CD14-positive monocyte (primary cell): ENCODE results near the gene SLC38A5. TPM values are rescaled to one million over a fixed set of nuclear protein-coding genes. Genes with fewer than 3 reads are reported as not detected.

Experiments
- DNase-seq, 3 donors: peaks; one replicate each; pipeline ENCODE4 v3.0.0-alpha.2; 2011 to 2022
- H2AFZ ChIP-seq: 2 replicates; pipeline ENCODE4 v1.6.0; 2012; ENCODE audit warnings: mild to moderate bottlenecking, low read depth, low read length, inconsistent platforms; ENCODE audit not compliant: insufficient read depth, poor library complexity, severe bottlenecking
- H3K27ac ChIP-seq, 2 donors: 1 replicate in 1 of 2; 2 replicates in 1 of 2; pipeline ENCODE4 v1.5.1; 2012 to 2013; ENCODE audit warnings: low read length in 2 of 2, control low read depth in 1 of 2, inconsistent platforms in 1 of 2, low read depth in 1 of 2, mild to moderate bottlenecking in 1 of 2
- H3K27me3 ChIP-seq, 2 donors: one replicate each; pipeline versions ENCODE4 v1.6.0 to v1.6.1; 2011 to 2013; ENCODE audit warnings: low read length in 2 of 2; ENCODE audit not compliant: control insufficient read depth in 2 of 2, insufficient read depth in 2 of 2
- H3K36me3 ChIP-seq, 2 donors: replicated peaks in 1 of 2; 1 replicate in 1 of 2; 2 replicates in 1 of 2; pipeline versions ENCODE4 v1.5.1 to v1.6.1; 2012 to 2013; ENCODE audit warnings: low read length in 2 of 2, control low read depth in 1 of 2, inconsistent platforms in 1 of 2, mild to moderate bottlenecking in 1 of 2; ENCODE audit not compliant: insufficient read depth in 2 of 2, control insufficient read depth in 1 of 2
- H3K4me1 ChIP-seq, 2 donors: 1 replicate in 1 of 2; 2 replicates in 1 of 2; pipeline versions ENCODE4 v1.5.1 to v1.6.1; 2012 to 2013; ENCODE audit warnings: low read length in 2 of 2, control low read depth in 1 of 2, inconsistent platforms in 1 of 2, mild to moderate bottlenecking in 1 of 2, moderate library complexity in 1 of 2; ENCODE audit not compliant: insufficient read depth in 2 of 2, control insufficient read depth in 1 of 2
- H3K4me2 ChIP-seq: replicated peaks from 2 replicates; pipeline ENCODE3; 2012; ENCODE audit warnings: low read length, moderate library complexity, mild to moderate bottlenecking; ENCODE audit not compliant: poor library complexity, severe bottlenecking; ENCODE audit errors: extremely low read depth
- H3K4me3 ChIP-seq, 3 experiments: fragments of 200-600 bp in 1 of 3; sonication (generic) in 1 of 3; replicated peaks in 1 of 3; 1 replicate in 2 of 3; 2 replicates in 1 of 3; pipeline ENCODE4 v1.5.1; 2011 to 2013; ENCODE audit warnings: low read length in 3 of 3, mild to moderate bottlenecking in 3 of 3, control low read depth in 2 of 3, low read depth in 2 of 3, inconsistent platforms in 1 of 3, moderate library complexity in 1 of 3
- H3K79me2 ChIP-seq: 2 replicates; pipeline ENCODE4 v1.6.0; 2012; ENCODE audit warnings: mild to moderate bottlenecking, control low read depth, inconsistent platforms, low read length, moderate library complexity; ENCODE audit not compliant: insufficient read depth
- H3K9ac ChIP-seq: 2 replicates; pipeline ENCODE4 v1.6.0; 2017; ENCODE audit warnings: low read length, mild to moderate bottlenecking; ENCODE audit not compliant: insufficient read depth, poor library complexity, severe bottlenecking
- H3K9me3 ChIP-seq, 2 donors: replicated peaks in 1 of 2; 1 replicate in 1 of 2; 2 replicates in 1 of 2; pipeline versions ENCODE4 v1.5.1 to v1.6.1; 2012 to 2013; ENCODE audit warnings: low read length in 2 of 2, control low read depth in 1 of 2; ENCODE audit not compliant: control insufficient read depth in 1 of 2, insufficient read depth in 1 of 2
- H4K20me1 ChIP-seq: 2 replicates; pipeline ENCODE4 v1.6.0; 2012; ENCODE audit warnings: mild to moderate bottlenecking, low read length, control low read depth, moderate library complexity; ENCODE audit not compliant: insufficient read depth
- H3K27ac Mint-ChIP-seq, 7 donors: one replicate each; pipeline ENCODE4 v1.8.0; 2020; ENCODE audit warnings: mild to moderate bottlenecking in 7 of 7, mixed read lengths in 7 of 7, moderate library complexity in 6 of 7, inconsistent platforms in 2 of 7
- H3K27me3 Mint-ChIP-seq, 3 donors: one replicate each; pipeline ENCODE4 v1.8.0; 2021 to 2022; ENCODE audit warnings: low read depth in 3 of 3, mild to moderate bottlenecking in 3 of 3, mixed read lengths in 3 of 3, moderate library complexity in 3 of 3, inconsistent platforms in 1 of 3
- H3K36me3 Mint-ChIP-seq, 2 donors: one replicate each; pipeline ENCODE4 v1.8.0; 2020; ENCODE audit warnings: mixed read lengths in 2 of 2, inconsistent platforms in 1 of 2, mild to moderate bottlenecking in 1 of 2
- H3K4me1 Mint-ChIP-seq: one replicate; pipeline ENCODE4 v1.8.0; 2020; ENCODE audit warnings: mild to moderate bottlenecking, mixed read lengths
- H3K4me3 Mint-ChIP-seq, 2 donors: one replicate each; pipeline ENCODE4 v1.8.0; 2020; ENCODE audit warnings: mild to moderate bottlenecking in 2 of 2, mixed read lengths in 2 of 2, moderate library complexity in 1 of 2
- H3K9me3 Mint-ChIP-seq, 7 donors: one replicate each; pipeline ENCODE4 v1.8.0; 2020 to 2022; ENCODE audit warnings: mixed read lengths in 7 of 7, mild to moderate bottlenecking in 6 of 7, moderate library complexity in 6 of 7, inconsistent platforms in 2 of 7
- WGBS: methylation state at CpG from one replicate; pipeline ENCODE4 v1.1.5; 2013; ENCODE audit warnings: missing lambda C conversion rate; ENCODE audit not compliant: insufficient coverage; 5-methylcytosine and 5-hydroxymethylcytosine counted together
- intact Hi-C, 2 donors: fragments of 100-400 bp; cut with micrococcal nuclease; formaldehyde crosslinking; loops; one replicate each; pipeline versions ENCODE4 v1.15.0 to v1.15.1; 2023
- polyA plus RNA-seq, 3 donors: library from polyadenylated mRNA; depleted of rRNA in 1 of 3; unstranded in 2 of 3; stranded (reverse) in 1 of 3; fragments of 300-500 nt in 2 of 3; fragments of >200 nt in 1 of 3; fragmentation: Illumina TruSeq in 2 of 3; gene quantifications; 1 replicate in 2 of 3; 2 replicates in 1 of 3; pipeline ENCODE4 v1.2.3, GENCODE V29; 2012 to 2021
- TF ChIP-seq, protein P1 (sequence below): fragments of 200-600 bp; IDR thresholded peaks from one replicate; pipeline ENCODE4 v1.8.0; 2022; ENCODE audit warnings: antibody characterized with exemption, mild to moderate bottlenecking

SLC38A5 gene
- polyA plus RNA-seq, 3 donors: 0.60 to 0.94 (median 0.69) TPM

DNA sequence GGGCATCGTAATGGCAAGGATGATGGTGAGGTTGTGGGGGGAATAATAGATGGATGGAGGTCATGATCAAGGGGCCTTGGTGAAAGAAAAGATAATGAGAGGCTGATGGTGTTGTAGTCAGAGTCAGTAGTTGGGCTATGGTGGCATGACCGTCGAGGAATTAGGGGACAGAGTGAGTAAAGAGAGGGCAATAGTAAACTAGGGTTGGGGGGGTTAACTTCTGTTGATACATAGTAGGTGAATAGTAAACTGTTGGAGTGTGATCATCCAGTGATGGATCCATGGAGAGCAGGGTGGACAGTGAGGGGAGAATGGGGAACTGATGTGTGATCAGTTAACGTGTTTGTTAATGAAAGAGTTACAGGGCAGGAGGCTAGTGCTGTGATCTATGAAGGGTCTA is 6.9 kb upstream of the SLC38A5 start:
- WGBS: 63% methylated on average over 3 of the region's 4 CpGs
- peaks cover 0 to 11% (median 1%) of the 10 kb centered on the region in 7 donors for H3K9me3 Mint-ChIP-seq
- H4K20me1 ChIP-seq: no peaks in the 10 kb centered on the region
- peak overlapping the region; percentile 83 for H3K4me2 ChIP-seq
- H3K79me2 ChIP-seq: peaks cover 22% of the 10 kb centered on the region
- peak overlapping the region; percentile 57 to 79 (median 78) for H3K4me3 ChIP-seq
- peak overlapping the region; percentile 87 for H3K9ac ChIP-seq
- H3K27ac Mint-ChIP-seq: peak overlapping the region; percentile 6 to 96 (median 85)
- peaks cover 11 to 26% of the 10 kb centered on the region in 2 donors for H3K36me3 ChIP-seq
- peak overlapping the region; percentile 78 for H2AFZ ChIP-seq
- peaks cover 8 to 24% of the 10 kb centered on the region in 2 donors for H3K4me1 ChIP-seq
- H3K4me1 Mint-ChIP-seq: peaks cover 19% of the 10 kb centered on the region
- H3K9me3 ChIP-seq: no peaks in the 10 kb centered on the region
- TF ChIP-seq, protein P1, sequence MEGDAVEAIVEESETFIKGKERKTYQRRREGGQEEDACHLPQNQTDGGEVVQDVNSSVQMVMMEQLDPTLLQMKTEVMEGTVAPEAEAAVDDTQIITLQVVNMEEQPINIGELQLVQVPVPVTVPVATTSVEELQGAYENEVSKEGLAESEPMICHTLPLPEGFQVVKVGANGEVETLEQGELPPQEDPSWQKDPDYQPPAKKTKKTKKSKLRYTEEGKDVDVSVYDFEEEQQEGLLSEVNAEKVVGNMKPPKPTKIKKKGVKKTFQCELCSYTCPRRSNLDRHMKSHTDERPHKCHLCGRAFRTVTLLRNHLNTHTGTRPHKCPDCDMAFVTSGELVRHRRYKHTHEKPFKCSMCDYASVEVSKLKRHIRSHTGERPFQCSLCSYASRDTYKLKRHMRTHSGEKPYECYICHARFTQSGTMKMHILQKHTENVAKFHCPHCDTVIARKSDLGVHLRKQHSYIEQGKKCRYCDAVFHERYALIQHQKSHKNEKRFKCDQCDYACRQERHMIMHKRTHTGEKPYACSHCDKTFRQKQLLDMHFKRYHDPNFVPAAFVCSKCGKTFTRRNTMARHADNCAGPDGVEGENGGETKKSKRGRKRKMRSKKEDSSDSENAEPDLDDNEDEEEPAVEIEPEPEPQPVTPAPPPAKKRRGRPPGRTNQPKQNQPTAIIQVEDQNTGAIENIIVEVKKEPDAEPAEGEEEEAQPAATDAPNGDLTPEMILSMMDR: no peak
- peaks cover 26 to 27% of the 10 kb centered on the region in 2 donors for H3K36me3 Mint-ChIP-seq
- DNase-seq: no peak
- peaks cover 0 to 8% (median 2%) of the 10 kb centered on the region in 3 donors for H3K27me3 Mint-ChIP-seq
- no peaks in the 10 kb centered on the region for H3K27me3 ChIP-seq
- intact Hi-C loops: loop anchor here (2.0 to 10.0 kb wide), 3 partner anchors 32 to 98 kb away; partner anchors contain the start of genes PORCN (in 1 of the 2), RBM3 (in 1 of the 2) and TBC1D25 (in 1 of the 2)
- H3K27ac ChIP-seq: peak overlapping the region in 1 of 2 donors; percentile 87
- H3K4me3 Mint-ChIP-seq: peak overlapping the region; percentile 87 to 90

DNA sequence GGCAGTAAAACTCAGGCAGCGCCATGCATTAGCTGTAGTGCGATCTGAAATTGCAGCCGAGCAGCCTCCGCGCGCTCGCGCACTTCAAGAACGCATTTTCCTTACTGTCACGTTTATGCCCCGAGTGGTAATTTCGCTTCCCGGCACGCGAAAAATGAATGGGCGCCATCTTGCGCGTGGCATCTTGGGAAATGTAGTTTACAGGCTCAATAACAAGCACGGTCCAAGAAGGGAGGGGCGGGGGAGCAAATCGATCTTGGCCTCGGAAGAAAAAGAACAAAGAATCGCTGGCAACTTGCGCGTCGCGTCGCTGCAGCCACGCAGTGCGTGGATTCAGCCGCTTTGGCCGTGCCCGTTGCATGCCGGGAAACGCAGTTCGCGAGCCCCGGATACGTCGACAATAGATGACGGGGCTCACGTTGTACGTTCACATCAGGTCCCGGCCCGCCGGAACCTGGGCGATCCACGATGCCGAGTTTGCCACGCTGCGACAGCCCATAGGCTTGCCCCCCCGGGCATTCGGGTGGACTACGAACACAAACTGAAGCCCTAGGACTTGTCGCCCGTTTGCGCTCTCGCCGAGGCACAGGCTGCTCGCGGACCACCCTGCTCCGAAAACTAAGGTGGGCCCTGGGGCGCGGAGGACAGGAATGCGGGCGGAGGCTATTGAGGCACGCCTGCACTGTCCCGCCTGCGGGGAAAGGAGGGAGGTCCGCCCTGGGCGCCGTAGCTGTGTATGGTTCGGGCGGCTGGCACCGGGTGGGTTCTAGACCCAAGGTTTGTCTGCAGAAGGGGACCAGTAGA is 5.9 kb upstream of the SLC38A5 start, which contains the start of gene FTSJ1:
TSS of gene FTSJ1 (plus strand) at position 426 of the 804 bp plus-strand sequence. CDS start 1,849 bp downstream, outside the sequence.
- no peaks in the 10 kb centered on the region for H3K9me3 ChIP-seq
- peak within 1 kb of the TSS; percentile 83 for H3K4me2 ChIP-seq
- DNase-seq: peak; percentile 87 to 91 (median 91)
- H3K4me3 Mint-ChIP-seq: peak within 1 kb of the TSS; percentile 87 to 90
- intact Hi-C loops: loop anchor here (2.0 to 10.0 kb wide), 3 partner anchors 33 to 99 kb away; partner anchors contain the start of genes PORCN (in 1 of the 2), RBM3 (in 1 of the 2) and TBC1D25 (in 1 of the 2)
- H4K20me1 ChIP-seq: no peaks in the 10 kb centered on the region
- H3K9ac ChIP-seq: peak within 1 kb of the TSS; percentile 87
- H3K27ac ChIP-seq: peak within 1 kb of the TSS; percentile 76 to 87
- peaks cover 19% of the 10 kb centered on the region for H3K4me1 Mint-ChIP-seq
- TF ChIP-seq, protein P1: no peak
- H2AFZ ChIP-seq: peak within 1 kb of the TSS; percentile 78
- no peaks in the 10 kb centered on the region for H3K27me3 ChIP-seq
- H3K36me3 Mint-ChIP-seq: peaks cover 20 to 21% of the 10 kb centered on the region in 2 donors
- H3K4me1 ChIP-seq: peaks cover 8 to 24% of the 10 kb centered on the region in 2 donors
- peaks cover 22% of the 10 kb centered on the region for H3K79me2 ChIP-seq
- 0% methylated on average over 71 of the region's 75 CpGs for WGBS
- peak within 1 kb of the TSS; percentile 85 to 96 (median 90) for H3K27ac Mint-ChIP-seq
- peaks cover 0 to 11% (median 1%) of the 10 kb centered on the region in 7 donors for H3K9me3 Mint-ChIP-seq
- peak within 1 kb of the TSS; percentile 57 to 79 (median 78) for H3K4me3 ChIP-seq
- H3K27me3 Mint-ChIP-seq: peaks cover 0 to 8% (median 2%) of the 10 kb centered on the region in 3 donors
- H3K36me3 ChIP-seq: peaks cover 4 to 16% of the 10 kb centered on the region in 2 donors
